ENCODE data around the gene TMCC1.
A peak's percentile ranks its signal among the peaks of the same experiment; 100 is the strongest.
"Not testable (repeated sequence)": the region's sequence is repeated elsewhere in the genome, so short reads cannot be mapped to it uniquely, and the experiment has no call there.

TMCC1 gene

DNA sequence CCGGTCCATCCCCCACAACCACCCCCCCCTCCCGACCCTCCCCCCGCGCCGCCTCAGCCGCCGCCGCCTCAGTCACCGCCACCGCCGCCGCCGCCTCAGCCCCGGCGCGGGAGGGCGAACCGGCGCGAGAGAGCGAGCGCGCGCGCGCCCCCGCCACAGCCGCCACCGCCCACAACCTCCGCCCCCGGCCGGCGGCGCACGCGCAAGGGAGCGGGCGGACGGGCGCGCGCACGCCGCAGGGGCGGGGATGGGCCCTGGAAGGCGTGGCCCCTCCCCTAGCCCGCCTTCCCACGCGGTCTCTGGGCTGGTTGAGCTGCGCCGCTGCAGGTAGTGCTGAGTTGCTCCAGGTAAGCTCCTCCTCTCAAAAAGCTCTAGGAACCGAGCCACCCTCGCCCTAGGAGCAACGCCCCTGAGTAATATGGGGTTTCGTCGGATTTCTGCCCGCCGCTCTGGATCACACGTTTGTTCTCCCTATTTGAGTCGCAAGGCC is at the start of gene TMCC1:
TMCC1 (minus strand) TSS at position 131 of the 490 bp plus-strand sequence.
- no peak for FAIRE-seq

GRCh38 chr3:129943020-129943419 is 49.5 kb upstream of the TMCC1 start:
- DNase-seq (ENCODE audit: low spot score) (no peak), FAIRE-seq (no peak)

More for the DNA sequence above, at the start of gene TMCC1:
- DNase-seq (ENCODE audit: low spot score), result peak; percentile 69

DNA sequence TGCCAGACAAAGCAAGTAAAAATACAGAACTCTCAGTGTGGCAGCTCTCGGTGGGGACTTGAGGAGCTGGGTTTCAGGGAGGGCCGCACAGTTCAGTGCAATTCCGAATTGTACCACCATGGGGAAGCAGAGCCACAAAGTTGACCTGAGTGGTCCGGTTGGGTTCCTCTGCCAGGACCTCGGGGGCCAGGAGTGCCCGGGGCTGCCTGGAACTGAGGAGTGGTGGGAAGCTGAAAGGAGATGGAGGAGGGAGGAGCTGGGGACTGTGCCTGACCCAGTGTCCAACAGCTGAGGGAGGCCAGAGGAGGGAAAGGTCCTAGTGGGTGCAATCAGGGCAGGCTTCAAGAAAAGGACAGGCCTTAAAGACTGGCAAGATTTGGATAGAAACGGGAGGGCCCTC is 48.8 kb upstream of the TMCC1 start:
- FAIRE-seq (no peak), DNase-seq (ENCODE audit: low spot score) (no peak)

- DNase-seq (ENCODE audit: low spot score) (no peak), FAIRE-seq (no peak)
These were observed 46.6 kb upstream of the TMCC1 start for GRCh38 chr3:129940086-129940485.

- FAIRE-seq, result no peak
- no peak for DNase-seq (ENCODE audit: low spot score)
These were observed 44.8 kb upstream of the TMCC1 start for GRCh38 chr3:129938140-129938930.

- FAIRE-seq (no peak), DNase-seq (ENCODE audit: low spot score) (no peak)
These were observed 44.2 kb upstream of the TMCC1 start for GRCh38 chr3:129937717-129938116.

DNA sequence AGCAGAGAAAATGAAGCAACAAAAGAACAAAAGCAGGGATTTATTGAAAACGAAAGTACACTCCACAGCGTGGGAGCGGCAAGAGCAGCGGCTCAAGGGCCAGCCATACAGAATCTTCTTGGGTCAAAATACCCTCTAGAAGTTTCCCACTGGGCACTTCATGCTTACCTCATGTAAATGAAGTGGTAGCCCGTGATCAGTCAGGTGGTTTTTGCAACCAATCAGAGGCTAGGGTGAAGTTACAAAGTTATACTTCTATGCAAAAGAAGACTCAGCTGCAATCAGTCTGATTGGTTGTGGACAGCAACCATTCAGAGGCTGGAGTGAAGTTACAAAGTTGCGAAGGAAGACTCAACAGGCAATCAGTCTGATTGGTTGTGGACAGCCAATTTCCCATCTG is 43.2 kb upstream of the TMCC1 start:
- DNase-seq (ENCODE audit: low spot score) (peak; percentile 13), FAIRE-seq (no peak)

- FAIRE-seq (no peak), DNase-seq (ENCODE audit: low spot score) (no peak)
These were observed 41.0 kb upstream of the TMCC1 start for GRCh38 chr3:129934234-129935123.

DNA sequence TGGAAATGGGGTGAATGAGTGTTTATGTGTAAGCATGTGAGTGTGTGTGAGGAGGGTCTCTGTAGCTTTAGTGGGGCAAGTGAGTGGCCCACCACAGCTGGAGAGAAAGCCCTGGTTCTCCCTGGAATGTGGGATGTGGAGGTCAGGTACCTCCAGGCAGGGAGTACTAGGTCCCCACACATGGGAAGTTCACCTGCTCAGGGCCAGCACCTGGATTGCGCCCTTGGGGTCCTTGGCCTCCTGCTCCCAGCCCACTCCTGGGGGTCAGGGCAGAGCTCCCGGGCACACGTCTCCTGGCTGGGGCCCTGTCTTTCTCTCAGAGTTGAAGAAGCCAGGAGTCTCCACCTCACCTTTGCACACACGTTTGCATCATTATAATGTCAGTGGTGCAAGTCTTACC is 40.0 kb upstream of the TMCC1 start:
- FAIRE-seq (no peak), DNase-seq (ENCODE audit: low spot score) (no peak)

DNA sequence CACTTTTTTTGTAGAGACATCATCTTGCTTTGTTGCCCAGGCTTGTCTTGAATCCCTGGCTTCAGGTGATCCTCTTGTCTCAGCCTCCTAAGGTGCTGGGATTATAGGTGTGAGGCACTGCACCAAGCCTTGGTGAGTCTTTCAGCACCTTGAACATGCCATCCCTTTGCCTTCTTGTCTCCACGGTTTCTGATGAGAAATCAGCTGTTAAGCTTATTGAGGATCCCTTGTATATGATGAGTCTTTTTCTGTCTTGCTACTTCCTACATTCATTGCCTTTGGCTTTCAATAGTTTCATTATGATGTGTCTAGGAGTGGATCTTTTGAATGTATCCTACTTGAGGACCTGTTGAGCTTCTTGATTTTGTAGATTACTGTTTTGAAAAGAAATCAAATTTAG is 35.9 kb upstream of the TMCC1 start:
- DNase-seq (ENCODE audit: low spot score) (no peak), FAIRE-seq (no peak)

DNA sequence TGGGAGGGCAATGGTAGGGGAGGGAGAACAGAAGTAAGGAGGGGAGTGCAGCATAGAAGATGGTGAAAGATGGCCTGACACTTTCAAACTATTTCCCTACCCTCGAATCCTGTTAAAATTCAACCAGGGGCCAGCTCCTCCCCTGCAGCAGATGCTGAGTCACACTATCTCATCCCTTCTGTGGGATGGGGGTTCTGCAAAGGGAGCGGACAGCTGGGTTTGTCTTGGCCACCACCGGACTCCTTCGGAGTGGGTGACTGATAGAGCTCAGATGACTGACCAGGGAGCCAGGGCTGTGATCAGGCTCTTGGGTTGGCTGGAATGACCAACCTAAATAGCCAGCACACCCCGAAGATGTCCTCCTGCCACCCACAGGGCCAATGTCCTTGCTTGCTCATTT is 33.6 kb upstream of the TMCC1 start:
- FAIRE-seq (peak; percentile 85), DNase-seq (ENCODE audit: low spot score) (peak; percentile 76)

GRCh38 chr3:129919806-129920205 is 26.3 kb upstream of the TMCC1 start:
- no peak for DNase-seq (ENCODE audit: low spot score)
- FAIRE-seq, result no peak

DNA sequence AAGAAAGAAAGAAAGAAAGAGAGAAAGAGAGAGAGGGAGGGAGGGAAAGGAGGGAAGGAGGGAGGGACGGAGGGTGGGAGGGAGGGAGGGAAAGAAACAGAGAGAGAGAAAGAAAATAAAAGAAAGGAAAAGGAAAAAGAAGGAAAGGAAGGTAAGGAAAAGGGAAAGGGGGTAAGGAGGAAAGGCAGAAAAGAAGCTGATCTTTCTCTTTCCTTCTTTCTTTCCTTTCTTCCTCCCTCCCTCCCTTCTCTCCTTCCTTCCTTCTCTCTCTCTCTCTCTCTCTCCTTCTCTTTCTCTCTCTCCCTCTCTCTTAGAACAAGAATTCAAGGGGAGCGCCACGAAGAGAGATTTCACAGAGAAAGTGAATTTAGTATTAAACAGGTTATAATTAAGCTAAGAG is 25.8 kb upstream of the TMCC1 start:
- FAIRE-seq (no peak), DNase-seq (ENCODE audit: low spot score) (no peak)

DNA sequence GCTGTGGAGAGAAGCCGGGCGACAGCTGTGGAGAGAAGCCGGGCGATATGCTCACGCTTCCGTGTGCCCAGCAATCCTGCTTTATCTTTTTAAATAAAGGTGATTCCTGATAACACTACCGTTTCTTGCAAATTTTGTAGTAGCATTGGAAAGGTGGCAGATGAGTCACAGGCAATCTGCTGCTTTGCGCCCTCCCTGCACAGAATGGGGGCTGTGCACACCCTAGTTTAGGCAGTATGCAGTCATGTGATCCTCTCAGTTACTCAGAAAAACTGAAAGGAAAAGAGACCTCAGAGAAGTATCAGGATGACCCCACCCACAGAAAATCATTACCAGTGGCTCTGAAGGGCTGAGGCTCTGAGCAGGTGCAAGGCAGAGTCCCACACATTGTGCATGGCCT is 24.9 kb upstream of the TMCC1 start:
- FAIRE-seq (no peak), DNase-seq (ENCODE audit: low spot score) (no peak)

DNA sequence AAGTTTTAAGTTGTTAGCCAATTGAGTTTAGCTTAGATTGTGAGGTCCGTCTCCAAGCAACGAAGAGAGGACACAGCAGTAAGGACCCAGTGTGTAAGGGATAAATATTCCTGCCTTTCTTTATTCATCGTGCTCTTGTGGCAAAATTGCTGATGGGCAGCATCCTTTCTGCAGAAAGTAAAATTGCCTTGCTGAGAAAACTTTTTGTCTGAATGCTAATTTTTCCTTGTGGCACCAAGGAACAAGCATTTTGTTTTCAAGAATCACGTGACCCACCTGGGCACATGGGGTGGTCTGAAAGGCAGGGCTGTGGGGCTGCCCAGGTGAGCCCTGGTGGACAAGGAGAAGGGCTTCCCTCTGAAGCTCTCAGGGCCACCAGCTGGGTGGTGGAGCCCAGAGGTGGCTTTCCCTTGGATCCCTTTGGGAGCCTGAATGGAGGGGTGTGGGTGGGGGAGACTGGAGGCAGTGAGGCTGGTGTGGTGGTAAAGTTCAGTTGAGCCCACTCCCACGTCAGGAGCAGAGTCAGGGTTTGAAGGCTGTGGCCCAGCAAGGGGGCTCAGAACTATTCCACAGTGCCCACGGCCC is 24.0 kb upstream of the TMCC1 start:
- FAIRE-seq, result no peak

DNA sequence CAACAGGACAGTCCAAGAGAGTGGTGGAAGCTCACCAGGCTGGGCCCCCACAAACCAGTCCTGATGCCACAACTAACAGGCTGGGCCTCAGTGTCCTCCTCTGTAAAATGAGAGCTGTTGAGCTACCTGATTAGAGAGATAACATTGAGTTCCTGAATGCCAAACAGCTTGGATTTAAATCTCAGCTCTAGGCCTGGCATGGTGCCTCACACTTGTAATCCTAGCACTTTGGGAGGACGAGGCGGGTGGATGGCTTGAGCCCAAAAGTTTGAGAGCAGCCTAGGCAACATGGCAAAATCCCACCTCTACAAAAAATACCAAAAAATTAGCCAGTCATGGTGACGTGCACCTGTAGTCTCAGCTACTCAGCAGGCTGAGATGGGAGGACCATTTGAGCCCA is 20.1 kb upstream of the TMCC1 start:
- DNase-seq (ENCODE audit: low spot score), result no peak
- FAIRE-seq, result no peak

More for the DNA sequence above, 24.0 kb upstream of the TMCC1 start:
- no peak for DNase-seq (ENCODE audit: low spot score)

- DNase-seq (ENCODE audit: low spot score), result no peak
- no peak for FAIRE-seq
These were observed 17.9 kb upstream of the TMCC1 start for GRCh38 chr3:129911261-129911861.

DNA sequence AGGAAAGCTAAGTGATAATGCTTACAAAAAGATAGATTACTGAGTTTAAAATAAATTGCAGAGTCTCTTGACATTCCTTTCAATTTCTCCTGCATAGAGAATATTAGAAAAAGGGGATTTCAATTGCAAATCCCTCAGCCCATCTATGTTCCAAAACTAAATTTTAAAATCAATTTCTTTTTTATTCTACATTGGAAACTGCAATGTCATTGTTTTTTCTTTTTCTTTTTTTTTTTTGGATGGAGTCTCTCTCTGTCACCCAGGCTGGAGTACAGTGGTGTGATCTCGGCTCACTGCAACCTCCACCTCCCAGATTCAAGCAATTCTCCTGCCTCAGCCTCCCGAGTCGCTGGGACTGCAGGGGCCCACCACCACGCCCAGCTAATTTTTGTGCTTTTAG is 15.7 kb upstream of the TMCC1 start:
- not testable (repeated sequence) for FAIRE-seq

GRCh38 chr3:129908417-129908816 is 14.9 kb upstream of the TMCC1 start:
- no peak for FAIRE-seq

More for the DNA sequence above, 15.7 kb upstream of the TMCC1 start:
- not testable (repeated sequence) for DNase-seq (ENCODE audit: low spot score)

DNA sequence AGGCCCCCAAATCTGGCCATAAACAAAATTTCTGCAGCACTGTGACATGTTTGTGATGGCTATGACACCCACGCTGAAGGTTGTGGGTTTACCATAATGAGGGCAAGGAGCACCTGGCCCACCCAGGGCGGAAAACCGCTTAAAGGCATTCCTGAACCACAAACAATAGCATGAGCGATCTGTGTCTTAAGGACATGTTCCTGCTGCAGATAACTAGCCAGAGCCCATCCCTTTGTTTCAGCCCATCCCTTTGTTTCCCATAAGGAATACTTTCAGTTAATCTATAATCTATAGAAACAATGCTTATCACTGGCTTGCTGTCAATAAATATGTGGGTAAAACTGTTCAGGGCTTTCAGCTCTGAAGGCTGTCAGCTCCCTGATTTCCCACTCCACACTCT is 7.8 kb upstream of the TMCC1 start:
- FAIRE-seq; DNase-seq (ENCODE audit: low spot score): not testable (repeated sequence)

More at GRCh38 chr3:129908417-129908816, 14.9 kb upstream of the TMCC1 start:
- no peak for DNase-seq (ENCODE audit: low spot score)

GRCh38 chr3:129897026-129897425 is 3.5 kb upstream of the TMCC1 start:
- FAIRE-seq, result no peak
- no peak for DNase-seq (ENCODE audit: low spot score)
